ENCODE data around the gene SNAPC5.

DNA sequence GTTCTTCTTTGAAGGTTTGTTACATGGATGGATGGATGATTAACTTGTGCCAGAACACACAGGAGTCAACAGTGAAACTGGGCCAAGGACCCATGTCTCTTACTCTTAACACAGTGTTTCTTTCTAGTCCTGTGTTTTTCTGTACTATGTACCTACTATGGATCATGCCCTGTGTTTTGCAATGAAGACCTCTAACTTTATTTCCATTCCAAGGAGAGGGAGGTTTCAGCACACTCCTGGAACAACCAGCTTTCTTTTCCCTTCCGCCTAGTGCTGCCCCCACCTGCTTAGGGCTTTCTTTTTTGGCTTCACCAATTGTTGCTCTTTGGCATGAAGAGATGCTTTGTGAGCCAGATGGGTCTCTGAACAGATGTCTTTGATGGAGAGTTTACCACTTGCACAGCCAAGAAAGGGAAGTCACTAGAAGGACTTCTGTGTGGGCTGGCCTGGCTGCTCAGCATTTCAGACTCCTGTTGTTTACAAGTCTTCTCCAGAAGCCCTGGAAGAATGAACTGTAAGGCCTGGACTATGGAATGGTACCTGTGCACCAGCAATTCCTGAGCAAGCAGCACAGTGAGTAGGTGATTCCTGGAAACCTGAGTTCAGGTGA is 44.5 kb downstream of the SNAPC5 start:
- TF ChIP-seq POLR2AphosphoS5 (IDR thresholded peaks at IDR 0.05; ENCODE audit: low read depth, low read length) (no peak), TAF1 (IDR thresholded peaks at IDR 0.05; ENCODE audit: borderline replicate concordance, insufficient read depth, low read length) (no peak)
- TF ChIP-seq, protein P1, sequence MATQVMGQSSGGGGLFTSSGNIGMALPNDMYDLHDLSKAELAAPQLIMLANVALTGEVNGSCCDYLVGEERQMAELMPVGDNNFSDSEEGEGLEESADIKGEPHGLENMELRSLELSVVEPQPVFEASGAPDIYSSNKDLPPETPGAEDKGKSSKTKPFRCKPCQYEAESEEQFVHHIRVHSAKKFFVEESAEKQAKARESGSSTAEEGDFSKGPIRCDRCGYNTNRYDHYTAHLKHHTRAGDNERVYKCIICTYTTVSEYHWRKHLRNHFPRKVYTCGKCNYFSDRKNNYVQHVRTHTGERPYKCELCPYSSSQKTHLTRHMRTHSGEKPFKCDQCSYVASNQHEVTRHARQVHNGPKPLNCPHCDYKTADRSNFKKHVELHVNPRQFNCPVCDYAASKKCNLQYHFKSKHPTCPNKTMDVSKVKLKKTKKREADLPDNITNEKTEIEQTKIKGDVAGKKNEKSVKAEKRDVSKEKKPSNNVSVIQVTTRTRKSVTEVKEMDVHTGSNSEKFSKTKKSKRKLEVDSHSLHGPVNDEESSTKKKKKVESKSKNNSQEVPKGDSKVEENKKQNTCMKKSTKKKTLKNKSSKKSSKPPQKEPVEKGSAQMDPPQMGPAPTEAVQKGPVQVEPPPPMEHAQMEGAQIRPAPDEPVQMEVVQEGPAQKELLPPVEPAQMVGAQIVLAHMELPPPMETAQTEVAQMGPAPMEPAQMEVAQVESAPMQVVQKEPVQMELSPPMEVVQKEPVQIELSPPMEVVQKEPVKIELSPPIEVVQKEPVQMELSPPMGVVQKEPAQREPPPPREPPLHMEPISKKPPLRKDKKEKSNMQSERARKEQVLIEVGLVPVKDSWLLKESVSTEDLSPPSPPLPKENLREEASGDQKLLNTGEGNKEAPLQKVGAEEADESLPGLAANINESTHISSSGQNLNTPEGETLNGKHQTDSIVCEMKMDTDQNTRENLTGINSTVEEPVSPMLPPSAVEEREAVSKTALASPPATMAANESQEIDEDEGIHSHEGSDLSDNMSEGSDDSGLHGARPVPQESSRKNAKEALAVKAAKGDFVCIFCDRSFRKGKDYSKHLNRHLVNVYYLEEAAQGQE (IDR thresholded peaks at IDR 0.05; ENCODE audit: insufficient read depth in 1 of 2, low read depth in 2 of 2, low read length in 2 of 2) = no peak

Measured in PFSK-1 (cell line).